GM18519 (cell line): ENCODE results near the gene DNA2.

Experiments
- ATAC-seq: cut with Tn5 transposase; IDR thresholded peaks from one replicate; pipeline ENCODE4 v1.9.1; 2021; ENCODE audit warnings: mild to moderate bottlenecking, moderate library complexity; ENCODE audit not compliant: unreplicated experiment, low FRiP score

The DNA2 gene

GRCh38 chr10:68364101-68364886 is 107.5 kb downstream of the DNA2 start:
- no peak for ATAC-seq
